Caco-2 (cell line): ENCODE measurements around the gene GAP43. TPM values are rescaled to one million over a fixed set of nuclear protein-coding genes. Genes with fewer than 3 reads are reported as not detected.

Experiments
- BruUV-seq: library from RNA; stranded (reverse); fragments of 400-500 nt; replicated peaks from 2 replicates; lab custom pipeline; 2021; lab: Mats Ljungman, UMichigan
- CTCF ChIA-PET: fragments of 300-600 bp; sonication (Branson Sonifier 250); formaldehyde crosslinking; loops from one replicate; lab custom pipeline; 2022; ENCODE audit warnings: antibody characterized with exemption; lab: Charles Lee
- POLR2A ChIA-PET: fragments of 300-600 bp; sonication (Branson Sonifier 250); formaldehyde crosslinking; loops from one replicate; lab custom pipeline; 2022; ENCODE audit warnings: antibody characterized with exemption; lab: Charles Lee
- DNase-seq, 2 experiments: peaks; one replicate each; pipeline versions ENCODE4 v3.0.0 to v3.0.0-alpha.2; 2020 to 2022
- H3K27me3 ChIP-seq: replicated peaks from 2 replicates; pipeline ENCODE4 v1.6.0; 2011; ENCODE audit warnings: low read length; ENCODE audit not compliant: control insufficient read depth, insufficient read depth
- H3K36me3 ChIP-seq: 2 replicates; pipeline ENCODE4 v1.5.1; 2011; ENCODE audit warnings: low read length; ENCODE audit not compliant: control insufficient read depth, insufficient read depth
- H3K4me1 ChIP-seq: fragments of 250-450 bp; sonication (Bioruptor Pico); 2 replicates; pipeline ENCODE4 v1.5.1; 2020; ENCODE audit warnings: mild to moderate bottlenecking
- H3K4me3 ChIP-seq: 2 replicates; pipeline ENCODE4 v1.5.1; 2011; ENCODE audit warnings: low read depth, mild to moderate bottlenecking, control low read depth, low read length
- H3K9me3 ChIP-seq: fragments of 250-450 bp; sonication (Bioruptor Pico); 2 replicates; pipeline ENCODE4 v1.5.1; 2020; ENCODE audit warnings: mild to moderate bottlenecking, moderate library complexity
- H3K27ac Mint-ChIP-seq: one replicate; pipeline ENCODE4 v1.8.0; 2022; ENCODE audit warnings: mixed read lengths; ENCODE audit not compliant: unreplicated experiment
- H3K27me3 Mint-ChIP-seq: one replicate; pipeline ENCODE4 v1.8.0; 2022; ENCODE audit warnings: mixed read lengths; ENCODE audit not compliant: insufficient read depth, unreplicated experiment
- H3K36me3 Mint-ChIP-seq: one replicate; pipeline ENCODE4 v1.8.0; 2022; ENCODE audit warnings: mild to moderate bottlenecking, mixed read lengths; ENCODE audit not compliant: insufficient read depth, unreplicated experiment
- H3K4me1 Mint-ChIP-seq: one replicate; pipeline ENCODE4 v1.8.0; 2022; ENCODE audit warnings: low read depth, mixed read lengths; ENCODE audit not compliant: unreplicated experiment
- H3K4me3 Mint-ChIP-seq: one replicate; pipeline ENCODE4 v1.8.0; 2022; ENCODE audit warnings: mild to moderate bottlenecking, moderate library complexity, mixed read lengths; ENCODE audit not compliant: unreplicated experiment
- H3K9me3 Mint-ChIP-seq: one replicate; pipeline ENCODE4 v1.8.0; 2022; ENCODE audit warnings: mixed read lengths; ENCODE audit not compliant: unreplicated experiment
- CTCF ChIP-seq, 2 experiments: fragments of 200-600 bp in 1 of 2; IDR thresholded peaks; 1 replicate in 1 of 2; 2 replicates in 1 of 2; pipeline versions ENCODE4 v1.5.1 to v1.8.0; 2011 to 2022; ENCODE audit warnings: antibody characterized with exemption in 1 of 2, control low read depth in 1 of 2, inconsistent platforms in 1 of 2, low read depth in 1 of 2, low read length in 1 of 2, mild to moderate bottlenecking in 1 of 2, moderate library complexity in 1 of 2; ENCODE audit not compliant: insufficient read depth in 1 of 2, severe bottlenecking in 1 of 2, unreplicated experiment in 1 of 2
- intact Hi-C: fragments of 100-400 bp; cut with micrococcal nuclease; formaldehyde crosslinking; loops from one replicate; pipeline ENCODE4 v1.10.0; 2022; ENCODE audit not compliant: unreplicated experiment
- total RNA-seq: library from RNA; stranded (reverse); gene quantifications from 2 replicates; pipeline ENCODE4 v1.2.3, GENCODE V29; 2022

The GAP43 gene
- total RNA-seq, 1 experiment from 2014 or later = not detected

DNA sequence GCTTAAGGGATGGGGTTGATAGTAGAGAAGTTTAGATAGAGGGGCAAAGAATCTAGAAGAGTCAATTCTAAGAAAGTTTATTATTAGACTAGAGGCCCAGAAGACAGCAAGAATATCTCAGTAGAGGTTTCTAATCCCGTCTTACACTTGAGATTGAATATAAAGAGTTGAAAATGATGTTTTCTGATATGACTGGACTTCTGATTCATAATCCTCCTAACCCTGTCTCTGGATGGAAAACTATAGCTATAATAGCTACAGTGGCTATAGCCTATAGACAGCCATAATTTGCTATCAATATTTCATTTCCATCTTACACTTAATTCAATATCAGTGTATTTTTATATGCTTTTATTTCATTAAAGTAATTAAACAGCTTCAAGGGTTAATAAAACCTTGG, 60.0 kb downstream of the GAP43 start:
- intact Hi-C loops = no loop called here
- ChIA-PET POLR2A (no interaction called here), CTCF (no interaction called here)
- Mint-ChIP-seq H3K27me3 (peaks cover 12% of the 10 kb centered on the region), H3K9me3 (no peaks in the 10 kb centered on the region), H3K27ac (no peak overlapping the region), H3K36me3 (no peaks in the 10 kb centered on the region), H3K4me3 (no peak overlapping the region), H3K4me1 (no peaks in the 10 kb centered on the region)
- BruUV-seq = no TSS peak
- no peaks in the 10 kb centered on the region; the same call in 1 of the 2 replicates for H3K27me3 ChIP-seq
- TF ChIP-seq CTCF (IDR thresholded peaks at IDR 0.05; ENCODE audit: insufficient read depth in 1 of 2, low read depth in 1 of 2, low read length in 1 of 2, severe bottlenecking in 1 of 2, unreplicated experiment in 1 of 2) = no peak
- no peak for DNase-seq
- no peaks in the 10 kb centered on the region for H3K4me1 ChIP-seq
- no peaks in the 10 kb centered on the region for H3K9me3 ChIP-seq
- H3K4me3 ChIP-seq = no peak overlapping the region
- H3K36me3 ChIP-seq = no peaks in the 10 kb centered on the region

DNA sequence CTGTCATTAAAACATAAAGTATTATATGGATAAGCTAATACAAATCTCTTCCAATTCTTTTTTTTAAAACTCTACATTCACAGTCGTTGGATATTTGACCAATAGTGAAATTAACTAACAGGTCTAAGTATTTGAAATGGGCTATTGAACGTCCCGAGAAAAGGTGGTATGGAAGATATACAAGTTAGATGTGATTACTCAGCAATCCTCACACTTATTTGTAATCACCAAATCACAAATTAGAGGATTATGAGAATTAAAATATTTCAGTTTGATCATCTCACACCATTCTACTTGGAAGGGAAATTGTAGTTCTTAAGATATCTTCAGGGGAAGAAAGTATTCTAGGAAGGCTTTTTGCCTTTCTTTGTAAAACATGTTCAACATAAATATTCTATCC, 60.5 kb downstream of the GAP43 start:
- Mint-ChIP-seq H3K27ac (no peak overlapping the region), H3K4me3 (no peak overlapping the region), H3K36me3 (no peaks in the 10 kb centered on the region), H3K27me3 (peaks cover 15% of the 10 kb centered on the region), H3K9me3 (no peaks in the 10 kb centered on the region), H3K4me1 (no peaks in the 10 kb centered on the region)
- no TSS peak for BruUV-seq
- H3K36me3 ChIP-seq = no peaks in the 10 kb centered on the region
- no peaks in the 10 kb centered on the region for H3K9me3 ChIP-seq
- H3K27me3 ChIP-seq = no peaks in the 10 kb centered on the region; the same call in 1 of the 2 replicates
- TF ChIP-seq CTCF (IDR thresholded peaks at IDR 0.05; ENCODE audit: insufficient read depth in 1 of 2, low read depth in 1 of 2, low read length in 1 of 2, severe bottlenecking in 1 of 2, unreplicated experiment in 1 of 2) = no peak
- intact Hi-C loops = no loop called here
- no peaks in the 10 kb centered on the region for H3K4me1 ChIP-seq
- ChIA-PET CTCF (no interaction called here), POLR2A (no interaction called here)
- DNase-seq = no peak
- no peak overlapping the region for H3K4me3 ChIP-seq

- Histone ChIP-seq H3K4me3 (no peak overlapping the region), H3K4me1 (no peaks in the 10 kb centered on the region), H3K36me3 (no peaks in the 10 kb centered on the region), H3K9me3 (no peaks in the 10 kb centered on the region), H3K27me3 (no peaks in the 10 kb centered on the region; the same call in 1 of the 2 replicates)
- POLR2A ChIA-PET = no interaction called here
- Mint-ChIP-seq H3K27ac (no peak overlapping the region), H3K9me3 (no peaks in the 10 kb centered on the region), H3K4me3 (no peak overlapping the region), H3K36me3 (no peaks in the 10 kb centered on the region), H3K4me1 (no peaks in the 10 kb centered on the region), H3K27me3 (peaks cover 17% of the 10 kb centered on the region)
- BruUV-seq = no TSS peak
- DNase-seq = no peak
- CTCF ChIA-PET = no interaction called here
- TF ChIP-seq CTCF (IDR thresholded peaks at IDR 0.05; ENCODE audit: insufficient read depth in 1 of 2, low read depth in 1 of 2, low read length in 1 of 2, severe bottlenecking in 1 of 2, unreplicated experiment in 1 of 2) = no peak
- intact Hi-C loops = no loop called here
Measured at GRCh38 chr3:115685097-115685496, 61.8 kb downstream of the GAP43 start.
